GM21619 (cell line): ENCODE measurements around the gene CRYAA.
"Not testable (repeated sequence)": the region's sequence is repeated elsewhere in the genome, so short reads cannot be mapped to it uniquely, and the experiment has no call there.

Source experiments
- ATAC-seq: cut with Tn5 transposase; IDR thresholded peaks from one replicate; pipeline ENCODE4 v1.9.1; 2021; ENCODE audit not compliant: unreplicated experiment

Gene CRYAA

DNA sequence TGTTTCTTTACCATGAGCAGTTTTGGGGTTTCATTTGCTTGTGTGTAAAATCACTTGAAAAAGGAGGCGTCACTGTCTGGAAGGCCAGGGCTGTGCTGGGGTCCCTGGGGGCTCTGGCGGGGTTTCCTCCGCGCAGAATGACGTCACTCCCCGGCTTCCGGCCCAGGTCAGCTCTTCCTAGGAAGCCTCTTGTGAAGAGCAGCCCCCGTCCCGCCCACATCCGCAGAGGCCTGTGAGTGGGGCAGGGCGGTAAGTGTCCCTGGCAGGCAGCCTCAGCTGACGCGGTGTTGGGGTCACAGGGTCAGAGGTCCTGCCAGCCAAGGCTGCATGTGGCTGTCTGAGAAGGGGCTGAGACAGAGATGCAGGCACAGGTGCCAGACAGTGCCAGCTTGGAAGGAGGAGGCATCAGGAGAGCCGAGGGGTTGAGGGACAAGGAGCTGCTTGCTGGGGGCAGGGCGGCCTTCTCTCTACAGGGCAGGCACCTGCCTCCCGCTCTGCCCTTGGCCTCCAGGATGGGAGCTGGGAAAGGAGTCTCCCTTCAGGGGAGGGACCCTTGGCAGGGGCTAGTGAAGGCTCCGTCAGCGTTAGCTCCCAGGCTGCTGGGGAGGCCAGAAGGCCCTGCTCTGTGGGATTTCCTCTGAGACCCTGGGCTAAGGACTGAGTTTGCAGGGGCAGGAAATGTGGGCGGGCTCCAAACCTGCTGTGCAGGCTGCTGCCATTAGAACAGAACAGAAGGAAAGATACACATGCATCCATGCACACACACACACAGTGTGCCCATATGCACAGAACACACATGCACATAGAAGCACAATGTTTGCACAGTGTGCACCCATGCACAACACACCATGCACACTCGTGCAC, 8.5 kb downstream of the CRYAA start:
- ATAC-seq = peak; percentile 48

DNA sequence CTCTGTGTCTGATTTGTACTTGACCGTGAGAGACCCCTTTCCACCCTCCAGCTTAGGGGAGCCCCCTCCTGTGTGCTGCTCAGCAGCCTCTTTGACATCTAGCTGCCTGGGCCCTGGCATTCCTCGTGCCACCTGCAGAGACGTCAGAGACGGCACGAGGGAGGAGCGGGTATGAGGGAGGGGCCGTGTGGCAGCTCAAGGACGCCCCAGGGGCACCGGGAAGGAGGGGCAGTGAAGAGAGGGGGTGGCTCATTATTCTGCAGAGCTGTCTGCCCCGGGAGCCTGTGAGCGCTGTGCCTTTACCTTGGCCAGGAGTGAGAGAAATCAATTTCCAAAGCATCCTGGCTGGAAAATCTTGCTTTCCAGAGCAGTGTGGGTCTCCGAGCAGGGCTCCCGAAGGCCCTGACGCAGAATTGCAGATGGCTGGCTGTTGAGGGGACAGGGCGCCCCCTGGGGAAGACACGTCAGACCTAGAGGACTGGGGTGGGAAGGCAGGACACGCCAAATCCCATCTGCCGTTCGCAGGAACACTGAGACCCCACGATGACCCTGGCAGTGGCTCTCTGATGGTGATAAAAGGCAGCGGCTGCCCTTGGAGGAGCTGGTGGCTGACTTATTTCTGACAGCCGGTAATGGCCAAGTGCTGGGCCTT, 9.5 kb downstream of the CRYAA start:
- not testable (repeated sequence) for ATAC-seq

DNA sequence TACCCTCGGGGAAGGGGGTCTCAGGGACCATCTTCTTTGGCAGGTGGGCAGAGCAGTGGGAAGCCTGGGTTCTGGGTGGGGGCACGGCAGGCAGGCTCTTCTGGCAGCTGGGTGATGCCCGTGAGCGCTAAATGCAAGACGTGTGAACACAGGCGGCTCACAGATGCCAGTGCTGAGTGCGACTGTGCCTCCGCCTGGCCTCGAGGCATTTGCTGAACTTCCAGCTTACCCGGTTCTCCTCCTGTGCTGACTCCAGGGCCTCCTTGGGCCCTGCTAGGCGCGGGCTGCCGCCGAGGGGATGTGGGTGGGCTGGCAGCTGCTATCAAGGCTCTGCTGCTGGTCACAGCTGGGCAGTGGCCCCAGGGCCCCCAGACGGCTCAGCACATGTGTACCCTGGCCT, 12.2 kb downstream of the CRYAA start:
- not testable (repeated sequence) for ATAC-seq

DNA sequence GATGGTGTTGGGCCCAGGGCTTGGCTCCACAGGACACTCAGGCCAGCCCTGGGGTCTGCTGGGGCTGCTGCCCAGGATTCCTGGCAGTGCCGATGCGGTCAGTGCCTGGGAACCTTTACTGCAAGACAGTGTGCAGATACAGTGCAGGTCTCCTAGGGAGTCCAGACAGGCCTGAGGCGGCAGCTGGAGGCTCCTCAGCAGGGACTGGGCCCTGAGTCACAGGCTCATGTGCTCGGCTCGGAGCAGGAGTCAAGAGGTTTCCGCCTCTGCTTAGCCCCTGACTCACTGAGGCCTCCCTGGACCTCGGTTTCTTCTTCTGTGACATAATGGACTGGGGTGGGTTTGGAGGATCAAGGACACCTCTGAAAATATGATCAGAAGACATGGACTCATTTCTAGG, 18.5 kb downstream of the CRYAA start:
- ATAC-seq = not testable (repeated sequence)

DNA sequence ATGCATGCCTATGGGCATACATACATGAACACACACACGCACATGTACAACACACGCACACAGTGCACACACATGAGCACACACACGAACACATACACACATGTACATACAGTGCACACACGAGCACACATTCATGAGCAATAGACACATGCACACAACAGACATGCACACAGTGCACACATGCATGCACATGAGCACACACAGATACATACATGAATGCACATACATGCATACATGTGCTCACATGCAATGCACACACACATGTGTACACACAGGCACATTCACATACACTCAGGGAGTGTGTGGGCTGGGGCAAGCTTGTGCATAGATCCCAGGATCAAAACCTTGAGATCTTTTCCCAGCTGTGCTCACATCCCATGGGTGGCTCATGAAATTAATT, 18.9 kb downstream of the CRYAA start:
- ATAC-seq = no peak

DNA sequence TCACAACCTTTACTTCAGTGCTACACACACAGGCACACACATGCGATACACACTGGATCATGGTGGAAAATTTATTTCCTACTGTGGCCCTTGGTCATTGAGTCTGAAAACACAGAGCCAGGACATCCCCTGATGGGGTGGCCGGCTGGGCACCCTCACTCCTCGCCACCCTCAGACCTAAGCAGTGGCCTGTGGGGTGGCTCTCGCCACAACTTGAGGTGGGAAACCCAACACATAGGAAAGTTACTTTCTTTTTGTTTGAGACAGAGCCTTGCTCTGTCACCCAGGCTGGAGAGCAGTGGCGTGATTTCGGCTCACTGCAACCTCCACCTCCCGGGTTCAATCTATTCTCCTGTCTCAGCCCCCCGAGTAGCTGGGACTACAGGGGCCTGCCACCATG, 19.4 kb downstream of the CRYAA start:
- ATAC-seq = no peak

DNA sequence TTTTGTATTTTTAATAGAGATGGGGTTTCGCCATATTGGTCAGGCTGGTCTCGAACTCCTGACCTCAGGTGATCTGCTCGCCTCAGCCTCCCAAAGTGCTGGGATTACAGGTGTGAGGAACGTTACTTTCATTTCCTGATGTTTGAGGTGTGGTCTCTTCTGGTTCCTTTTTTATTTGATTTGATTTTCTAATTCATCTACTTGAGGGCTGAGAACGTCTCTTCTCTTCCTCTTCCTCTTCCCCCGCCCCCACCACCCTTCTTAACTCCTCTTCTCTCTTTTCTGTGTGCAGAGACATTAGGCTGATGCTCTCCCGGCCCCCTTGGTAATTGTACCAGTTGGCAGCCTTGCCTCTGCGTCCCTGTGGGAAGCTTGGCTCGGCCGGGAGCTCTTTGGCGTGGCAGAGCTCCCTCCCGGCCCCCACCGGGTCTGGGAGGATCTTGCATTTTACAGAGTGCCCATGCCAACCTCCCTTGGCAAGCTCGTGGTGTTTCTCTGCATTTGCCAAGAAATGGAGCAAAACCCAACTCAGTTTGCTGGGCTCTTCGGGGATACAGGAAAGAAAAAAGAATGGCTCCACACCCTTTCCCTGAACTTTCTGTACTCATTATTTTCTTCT, 19.9 kb downstream of the CRYAA start:
- ATAC-seq = no peak

DNA sequence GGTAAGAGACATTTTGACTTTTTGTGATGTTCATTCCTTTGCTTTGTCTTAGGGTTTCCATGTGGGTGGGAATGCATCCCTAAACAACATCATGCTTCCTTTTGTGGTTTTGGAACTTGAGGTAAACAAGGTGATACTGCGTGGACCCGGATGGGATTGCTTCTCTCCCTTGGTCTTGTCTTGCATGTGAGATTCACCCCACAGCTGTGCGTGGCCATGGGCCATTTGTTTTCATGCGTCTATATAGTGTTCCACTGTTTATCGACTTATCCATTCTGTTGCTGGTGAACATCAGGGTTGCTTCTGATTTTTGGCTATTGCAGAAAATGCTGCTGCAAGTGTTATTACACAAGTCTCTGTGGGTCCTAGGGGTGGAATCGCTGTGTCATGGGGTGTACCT, 21.1 kb downstream of the CRYAA start:
- ATAC-seq = no peak

DNA sequence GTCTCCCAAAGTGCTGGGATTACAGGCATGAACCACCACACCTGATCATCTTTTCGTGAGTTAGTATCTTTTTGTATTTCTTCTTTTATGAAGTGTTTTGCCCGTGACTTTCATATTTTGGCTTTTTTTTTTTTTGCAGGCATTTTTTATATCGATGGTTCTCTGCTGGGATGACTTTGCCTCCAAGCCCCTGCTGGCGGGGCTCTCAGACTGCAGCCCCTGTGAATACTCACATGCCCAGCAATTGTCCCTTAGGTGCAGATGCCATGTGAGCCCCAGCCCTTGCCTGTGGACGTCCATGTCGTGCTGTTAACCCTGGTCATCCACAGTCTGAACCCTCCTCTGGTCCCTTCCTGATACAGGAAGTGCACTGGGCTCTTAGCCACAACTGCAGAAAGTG, 21.7 kb downstream of the CRYAA start:
- no peak for ATAC-seq

DNA sequence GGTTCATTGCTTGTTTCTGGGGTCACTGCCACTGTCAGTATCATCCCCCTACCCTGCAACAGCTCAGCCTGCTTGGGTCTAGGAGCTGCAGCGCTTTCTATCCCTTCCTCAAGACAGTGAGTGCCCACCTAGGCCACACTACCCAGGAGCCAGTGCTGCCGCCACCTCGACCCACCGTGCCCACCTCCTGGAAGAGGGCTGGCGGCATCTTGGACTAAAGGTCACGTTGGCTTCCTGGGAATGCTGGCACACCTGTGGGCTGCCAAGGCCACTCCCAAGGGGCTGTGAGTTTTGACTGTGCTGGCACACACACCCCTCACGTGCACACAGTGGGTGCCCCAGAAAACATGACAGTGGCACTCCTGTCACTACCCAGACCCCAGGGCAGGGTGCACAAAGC, 22.1 kb downstream of the CRYAA start:
- ATAC-seq = no peak

DNA sequence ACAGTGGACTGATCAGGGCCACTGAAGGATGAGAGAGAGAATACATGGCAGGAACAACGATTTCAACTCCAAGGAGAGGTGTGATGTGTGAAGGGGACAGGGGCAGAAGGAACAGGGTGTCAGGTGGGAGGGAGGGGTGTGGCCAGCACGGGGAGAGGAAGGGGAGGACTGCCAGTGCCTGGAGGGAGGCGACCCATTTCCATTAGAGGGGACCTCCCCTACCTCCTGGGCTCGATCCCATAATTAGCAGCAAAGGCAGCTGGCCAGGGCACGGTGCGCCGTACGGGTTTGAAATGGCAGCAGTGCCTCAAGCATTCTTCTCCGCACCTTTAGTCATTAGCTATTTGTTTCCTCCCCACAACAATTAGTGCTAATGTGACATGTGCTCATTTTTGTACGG, 22.7 kb downstream of the CRYAA start:
- no peak for ATAC-seq

DNA sequence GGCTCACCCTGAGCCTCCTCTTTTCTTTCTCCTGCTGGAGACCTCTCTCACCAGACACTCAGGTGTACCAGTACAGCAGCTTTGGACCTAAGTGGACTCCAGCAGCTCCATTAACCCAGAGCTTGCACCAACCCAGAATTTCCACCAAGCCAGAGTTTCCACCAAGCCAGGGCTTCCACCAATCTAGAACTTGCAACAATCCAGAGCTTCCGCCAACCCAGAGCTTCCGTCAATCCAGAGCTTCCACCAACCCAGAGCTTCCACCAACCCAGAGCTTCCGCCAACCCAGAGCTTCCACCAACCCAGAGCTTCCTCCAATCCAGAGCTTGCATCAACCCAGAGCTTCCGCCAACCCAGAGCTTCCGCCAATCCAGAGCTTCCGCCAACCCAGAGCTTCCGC, 23.2 kb downstream of the CRYAA start:
- ATAC-seq = no peak

DNA sequence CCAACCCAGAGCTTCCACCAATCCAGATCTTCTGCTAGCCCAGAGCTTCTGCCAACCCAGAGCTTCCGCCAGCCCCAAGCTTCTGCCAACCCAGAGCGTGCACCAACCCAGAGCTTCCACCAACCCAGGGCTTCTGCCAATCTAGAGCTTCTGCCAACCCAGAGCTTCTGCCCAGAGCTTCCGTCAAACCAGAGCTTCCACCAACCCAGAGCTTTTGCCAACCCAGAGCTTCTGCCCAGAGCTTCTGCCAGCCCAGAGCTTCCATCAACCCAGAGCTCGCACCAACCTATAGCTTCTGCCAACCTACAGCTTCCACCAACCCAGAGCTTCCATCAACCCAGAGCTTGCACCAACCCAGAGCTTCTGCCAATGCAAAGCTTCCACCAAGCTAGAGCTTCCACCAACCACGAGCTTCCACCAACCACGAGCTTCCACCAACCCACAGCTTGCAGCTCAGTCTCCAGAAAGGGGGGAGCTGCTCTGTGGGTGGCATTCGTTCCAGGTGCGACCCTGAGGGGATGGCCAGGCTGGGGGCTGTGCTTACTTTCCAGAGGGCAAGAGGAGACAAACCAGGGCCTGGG, 23.8 kb downstream of the CRYAA start:
- ATAC-seq = no peak

DNA sequence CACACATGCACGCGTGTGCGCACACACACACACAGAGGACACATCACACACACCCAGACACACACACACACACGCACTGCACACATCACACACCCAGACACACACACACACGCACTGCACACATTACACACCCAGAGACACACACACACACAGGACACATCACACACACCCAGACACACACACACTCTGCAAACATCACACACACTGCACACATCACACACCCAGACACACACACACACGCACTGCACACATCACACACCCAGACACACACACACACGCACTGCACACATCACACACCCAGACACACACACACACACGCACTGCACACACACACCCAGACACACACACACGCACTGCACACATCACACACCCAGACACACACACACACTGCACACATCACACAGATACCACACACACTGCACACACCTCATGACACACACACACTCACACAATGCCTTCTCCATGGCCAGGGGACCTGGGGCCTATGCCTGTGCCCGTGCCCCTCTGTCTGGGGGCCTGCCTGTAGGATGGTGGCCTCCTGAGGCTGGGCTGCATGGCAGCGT, 24.4 kb downstream of the CRYAA start:
- ATAC-seq = no peak

DNA sequence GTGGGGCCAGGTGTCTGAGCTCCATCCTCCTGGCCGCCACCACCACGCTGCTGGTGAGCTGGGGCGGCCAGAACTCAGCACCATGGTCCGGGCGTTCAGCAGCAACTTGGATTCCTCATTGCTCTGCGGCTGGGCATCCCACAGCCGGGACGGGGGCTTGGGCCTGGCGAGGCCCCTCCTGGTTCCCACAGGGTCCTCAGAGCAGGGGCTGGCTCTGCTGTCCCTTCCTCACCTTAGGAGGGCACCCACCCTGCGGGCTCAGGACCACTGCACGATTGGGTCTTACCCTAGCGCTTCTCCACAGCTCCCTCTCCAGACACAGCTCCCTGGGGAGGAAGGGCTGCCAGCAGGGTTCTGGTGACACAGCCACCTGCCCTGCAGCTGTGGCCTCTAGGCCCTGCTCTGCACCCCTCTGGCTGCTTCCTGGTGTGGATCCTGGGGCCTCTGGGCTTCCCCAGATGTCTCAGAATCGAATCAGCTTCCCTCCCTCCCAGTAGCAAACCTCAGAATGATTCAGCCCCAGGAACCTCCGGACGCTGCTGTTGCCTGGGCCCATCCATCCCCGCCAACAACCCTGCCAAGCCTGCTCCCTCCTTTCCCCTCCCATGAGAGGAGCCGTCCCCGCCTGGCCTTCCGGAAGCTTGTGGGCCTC, 25.0 kb downstream of the CRYAA start:
- no peak for ATAC-seq

DNA sequence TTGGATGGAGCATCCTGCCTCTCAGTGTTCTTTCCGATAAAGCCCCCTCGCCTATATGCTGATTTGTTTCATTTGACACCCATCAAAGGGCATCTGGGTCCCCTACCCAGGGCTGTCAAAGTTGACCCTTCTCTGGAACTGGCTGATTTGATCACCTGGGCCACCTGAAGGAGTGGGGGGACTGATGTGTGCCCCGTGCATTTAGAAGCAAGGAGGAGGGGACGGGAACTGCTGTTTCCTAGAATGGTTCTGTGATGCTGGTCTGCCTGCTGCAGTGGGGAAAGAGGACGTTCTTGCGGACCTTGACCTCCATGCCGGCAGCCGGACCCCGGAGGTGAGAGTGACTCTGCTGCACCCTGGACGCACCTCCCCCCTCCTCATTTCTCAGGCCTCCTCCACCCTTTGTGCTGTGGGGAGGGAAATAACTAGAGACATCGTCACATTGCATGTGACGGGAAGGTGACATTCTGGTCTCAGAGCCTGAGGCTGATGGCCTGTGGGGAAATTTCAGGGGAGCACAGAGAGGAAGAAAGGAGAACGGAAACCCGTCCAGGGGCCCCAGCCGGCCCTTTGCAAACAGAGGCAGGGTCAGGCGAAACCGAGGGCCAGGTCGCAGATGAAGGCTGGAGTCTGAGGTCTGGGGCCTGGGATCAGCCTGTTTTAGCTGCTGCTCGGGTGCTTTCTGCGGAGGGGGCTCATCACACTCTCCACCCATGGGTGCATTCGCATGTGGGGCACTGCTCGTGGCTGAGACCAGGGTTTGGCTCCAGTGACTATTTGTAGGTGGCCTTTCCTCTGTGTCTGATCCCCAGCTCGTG, 25.7 kb downstream of the CRYAA start:
- no peak for ATAC-seq

DNA sequence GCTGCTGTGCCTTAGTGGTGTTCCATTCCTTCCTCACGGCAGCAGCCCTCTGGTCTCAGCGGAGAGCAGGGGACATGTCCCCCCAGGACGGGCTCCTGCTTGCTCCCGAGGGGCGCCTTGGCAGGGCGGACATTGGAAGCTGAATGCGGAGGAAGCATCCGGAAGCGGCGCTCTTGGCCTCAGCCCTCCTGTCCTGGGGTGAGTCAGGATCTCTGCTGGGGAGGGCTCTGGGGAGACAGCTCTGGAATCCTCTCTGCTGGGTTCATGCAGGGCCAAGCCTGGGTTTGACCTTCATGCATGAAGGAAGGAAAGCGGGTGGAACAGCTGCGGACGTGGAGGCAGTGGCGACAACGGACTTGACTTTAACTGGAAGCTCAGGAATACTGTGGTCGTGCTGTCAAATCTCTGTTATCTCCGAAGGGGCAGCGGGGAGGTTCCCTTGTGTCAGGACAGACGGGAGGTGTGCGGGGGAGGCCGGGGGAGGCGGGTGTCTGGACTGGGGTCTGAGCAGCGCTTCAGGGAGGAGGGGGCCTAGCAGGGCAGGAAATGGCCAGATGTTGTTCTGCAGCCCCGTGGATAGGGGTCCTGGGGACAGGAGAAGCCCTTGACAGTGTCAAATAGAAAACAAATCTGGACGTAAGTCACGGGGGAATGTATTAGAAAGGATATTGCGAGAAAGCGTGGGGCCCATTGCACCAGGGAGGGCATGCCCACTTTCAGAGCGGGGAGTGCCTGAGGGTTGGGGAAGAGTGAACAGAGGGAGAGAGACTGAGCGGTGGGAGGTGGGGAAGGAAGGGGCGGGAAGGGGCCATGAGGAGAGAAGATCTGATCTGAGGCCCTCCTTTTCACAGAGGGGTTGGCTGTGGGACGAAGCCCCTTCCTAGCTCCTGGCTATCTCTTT, 26.6 kb downstream of the CRYAA start:
- no peak for ATAC-seq

DNA sequence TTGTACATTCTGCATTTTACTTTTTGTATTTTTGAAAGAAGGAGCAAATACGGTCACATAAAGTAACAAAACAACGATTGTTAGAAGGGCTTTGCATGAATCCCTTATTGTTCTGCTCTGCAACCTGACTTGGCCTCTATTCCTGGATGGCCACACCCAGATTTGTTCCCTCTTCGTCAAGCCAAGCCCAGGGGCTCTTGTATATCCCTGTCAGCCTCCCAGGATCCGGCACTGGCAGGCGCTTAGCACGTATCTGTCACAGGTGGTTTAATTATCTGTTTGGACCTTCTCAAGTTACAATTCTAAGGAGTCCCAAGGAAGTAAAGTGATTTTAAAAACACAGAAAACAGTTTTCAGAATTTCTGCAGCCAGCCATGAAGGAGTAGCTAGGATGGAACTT, 28.0 kb downstream of the CRYAA start:
- ATAC-seq = no peak

DNA sequence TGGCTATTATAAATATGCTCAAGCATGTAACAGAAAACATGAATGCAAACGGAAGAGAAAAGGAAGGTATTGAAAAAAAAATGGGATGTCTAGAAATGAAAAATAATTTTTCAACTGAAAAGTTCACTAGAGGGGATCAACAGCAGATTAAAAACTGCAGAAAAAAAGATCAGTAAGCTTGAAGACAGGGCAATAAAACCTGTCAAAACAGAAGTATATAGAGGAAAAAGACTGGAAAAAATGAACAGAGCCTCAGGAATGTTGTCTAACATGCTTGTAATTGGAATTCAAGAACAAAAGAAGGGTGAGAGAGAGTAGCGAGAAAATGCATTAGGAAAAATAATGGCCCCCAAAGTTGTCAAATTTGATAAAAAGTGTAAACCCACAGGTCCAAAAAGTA, 29.6 kb downstream of the CRYAA start:
- ATAC-seq = no peak
